ELF-1 (cell line): ENCODE measurements around the gene ERCC4.

ENCODE experiments used
- DNase-seq: peaks from one replicate; pipeline ENCODE4 v3.0.0-alpha.2; 2016; ENCODE audit warnings: low read depth, low spot score

ERCC4 gene

DNA sequence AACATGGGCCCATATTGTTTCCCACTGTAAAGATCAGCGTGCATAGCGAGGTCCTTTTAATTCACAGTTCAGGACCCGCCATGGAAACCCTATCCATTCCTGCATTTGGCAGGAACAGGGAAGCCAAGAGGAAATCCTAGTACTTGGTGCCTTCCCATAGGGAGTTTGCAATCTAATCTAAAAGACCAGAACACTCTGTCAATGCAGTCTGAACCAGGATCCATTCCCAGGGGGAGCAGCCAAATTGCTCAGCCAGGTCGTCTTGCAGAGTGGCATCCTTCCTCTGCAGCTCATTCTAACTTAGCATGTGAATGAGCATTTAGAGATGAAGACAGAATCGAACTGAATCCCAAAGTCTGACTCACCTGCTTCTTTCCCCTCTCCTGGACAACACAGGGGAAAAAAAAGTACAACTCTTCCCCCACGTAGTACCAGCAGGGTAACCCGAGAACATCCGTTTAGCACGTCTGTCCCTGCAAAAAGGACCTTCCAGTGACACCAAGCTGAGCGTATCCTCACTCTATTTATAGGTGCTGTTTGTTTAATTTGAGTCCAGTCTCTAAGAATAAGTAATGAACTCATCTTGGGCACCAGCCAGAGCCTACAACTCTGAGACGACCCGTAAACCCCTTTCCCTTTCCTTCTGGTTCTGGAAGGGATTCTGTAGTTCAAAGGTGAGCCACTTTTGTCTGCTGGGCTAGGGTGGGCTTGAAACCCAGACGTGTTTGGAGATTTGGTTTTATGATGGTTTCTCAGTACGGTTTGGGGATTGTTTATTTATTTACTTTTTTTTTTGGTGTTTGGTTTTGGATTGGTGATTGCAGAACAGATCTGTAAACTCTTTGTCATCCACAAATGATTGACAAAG lies 74.5 kb downstream of the ERCC4 start:
- DNase-seq, result no peak

DNA sequence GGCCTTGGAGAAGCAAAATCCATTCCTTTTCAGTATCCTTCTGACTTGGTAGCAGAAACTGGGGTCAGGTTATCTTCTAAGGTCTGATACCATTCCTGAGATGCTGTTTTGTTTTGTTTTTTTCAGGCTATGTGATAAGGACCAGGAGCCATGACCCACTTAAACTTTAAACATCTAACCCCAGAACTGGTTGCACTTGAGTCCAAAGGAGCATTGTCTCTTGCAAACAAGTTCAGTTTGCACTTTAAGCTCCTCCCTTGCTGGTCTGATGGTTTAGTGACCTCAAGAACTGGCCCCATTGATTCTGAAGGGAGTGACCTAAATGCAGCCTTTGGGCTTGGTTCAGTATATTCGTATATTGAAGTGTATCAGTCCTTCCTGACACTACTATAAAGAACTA lies 75.2 kb downstream of the ERCC4 start:
- no peak for DNase-seq

DNA sequence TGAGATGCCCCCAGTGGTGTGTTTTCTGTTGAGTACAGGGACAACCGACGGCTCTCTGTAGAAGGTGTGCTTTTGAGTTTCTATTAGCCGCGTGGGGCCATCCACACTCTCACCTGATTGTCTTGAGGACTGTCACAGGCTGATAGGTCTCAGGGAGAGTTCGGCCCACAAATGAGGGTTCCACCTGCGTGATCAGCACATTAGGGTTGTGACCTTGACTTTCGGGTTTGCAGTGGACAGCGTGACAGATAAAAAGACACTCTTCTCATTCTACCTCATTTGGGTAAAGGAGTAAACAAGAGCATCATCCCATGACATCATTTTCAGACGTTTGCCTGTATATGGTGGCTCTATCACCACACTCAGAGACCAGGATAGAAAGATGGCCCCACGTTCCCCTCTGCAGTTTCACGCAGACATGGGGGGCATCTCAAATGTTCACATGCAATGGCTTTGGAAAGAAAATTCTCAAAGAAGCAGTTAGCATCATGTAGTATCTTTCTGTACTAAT lies 76.9 kb downstream of the ERCC4 start:
- DNase-seq, result no peak

DNA sequence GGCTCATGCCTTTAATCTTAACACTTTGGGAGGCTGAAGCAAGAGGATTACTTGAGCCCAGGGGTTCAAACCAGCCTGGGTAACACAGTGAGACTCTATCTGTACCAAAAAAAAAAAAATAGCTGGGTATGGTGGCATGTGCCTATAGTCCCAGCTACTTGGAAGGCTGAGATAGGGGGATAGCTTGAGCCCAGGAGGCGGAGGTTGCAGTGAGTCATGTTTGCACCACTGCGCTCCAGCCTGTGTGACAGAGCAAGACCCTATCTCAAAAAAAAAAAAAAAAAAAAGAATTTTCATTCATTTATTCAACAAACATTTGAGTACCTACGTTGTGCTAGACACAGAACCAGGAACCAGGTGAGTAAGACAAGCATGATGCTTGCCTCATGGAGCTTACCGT lies 77.6 kb downstream of the ERCC4 start:
- no peak for DNase-seq

DNA sequence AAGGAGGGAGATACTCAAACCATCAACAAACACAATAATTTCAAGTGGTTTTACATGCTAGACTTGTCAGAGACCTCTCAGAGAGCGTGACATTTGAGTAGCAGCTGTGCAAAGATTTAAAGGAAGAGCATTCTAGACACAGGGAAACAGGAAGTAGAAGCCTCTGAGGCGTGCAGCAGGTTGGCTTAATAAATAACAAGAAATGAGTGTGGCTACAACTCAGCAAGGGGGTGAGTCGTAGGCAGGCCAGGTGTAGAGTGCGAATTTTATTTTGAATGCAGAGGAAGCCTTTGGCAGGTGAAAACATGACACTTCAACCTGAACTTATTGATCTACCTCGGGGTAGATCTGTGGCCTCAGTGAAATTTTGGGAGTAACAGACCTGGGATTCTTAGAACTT lies 78.0 kb downstream of the ERCC4 start:
- no peak for DNase-seq

DNA sequence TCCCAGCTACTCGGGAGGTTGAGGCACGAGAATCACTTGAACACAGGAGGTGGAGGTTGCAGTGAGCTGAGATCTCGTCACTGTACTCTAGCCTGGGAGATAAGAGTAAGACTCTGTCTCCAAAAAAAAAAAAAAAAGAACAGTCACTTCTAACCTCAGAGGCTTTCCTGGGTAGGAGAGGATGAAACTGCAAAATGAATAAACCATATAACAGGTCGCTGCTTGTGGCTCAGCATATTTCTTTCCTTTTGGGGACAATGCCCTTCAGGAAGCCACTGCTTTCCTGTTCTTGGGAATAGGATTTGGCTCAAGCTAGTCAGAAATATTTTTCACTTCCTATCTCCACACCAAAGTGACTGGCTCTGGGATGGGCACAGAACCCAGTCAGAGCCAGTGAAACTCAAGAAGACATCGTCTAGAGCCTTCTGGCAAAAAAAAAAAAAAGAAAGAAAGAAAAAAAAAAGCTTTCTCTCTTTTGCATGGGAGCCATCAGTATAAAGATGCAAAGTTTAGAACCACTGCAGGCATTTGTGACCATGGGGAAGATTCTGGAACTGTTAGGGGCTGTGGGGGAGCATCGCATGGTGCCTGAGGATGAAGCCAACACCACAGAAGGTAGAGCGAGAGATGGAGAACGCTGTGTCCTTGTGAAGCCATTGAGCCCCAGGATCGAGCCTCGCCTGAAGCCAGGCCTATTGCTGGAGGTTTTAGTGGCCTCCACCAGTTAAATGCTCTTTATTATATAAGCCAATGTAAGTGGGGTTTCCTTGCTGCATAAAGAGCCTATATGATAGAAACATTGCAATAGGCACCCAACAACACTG lies 79.3 kb downstream of the ERCC4 start:
- DNase-seq, result no peak

DNA sequence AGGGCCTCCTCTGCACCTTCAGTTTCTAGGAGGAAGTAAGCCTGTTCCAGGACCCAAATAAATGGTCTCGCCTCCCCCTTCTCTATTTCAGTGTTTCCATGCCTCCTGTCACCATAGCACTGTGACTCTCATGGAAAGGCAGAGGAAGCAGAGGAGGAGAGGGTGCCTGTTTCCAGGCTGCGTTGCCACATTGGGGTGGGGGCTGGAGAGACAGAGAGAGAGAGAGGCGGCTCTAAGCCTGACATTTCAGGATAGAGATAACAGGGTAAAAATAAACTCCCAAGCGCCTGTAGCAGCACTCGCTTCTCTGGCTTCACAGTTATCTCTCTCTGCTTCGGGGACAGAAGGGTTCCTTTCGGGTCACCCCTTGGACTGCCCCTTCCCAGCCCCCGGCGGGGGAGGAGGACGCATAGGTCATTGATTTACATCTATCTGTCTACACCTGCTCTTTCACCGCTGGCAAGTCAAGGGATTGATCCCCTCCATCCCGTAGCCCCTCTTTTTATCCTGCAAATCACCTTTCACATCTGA lies 80.0 kb downstream of the ERCC4 start:
- DNase-seq, result no peak

DNA sequence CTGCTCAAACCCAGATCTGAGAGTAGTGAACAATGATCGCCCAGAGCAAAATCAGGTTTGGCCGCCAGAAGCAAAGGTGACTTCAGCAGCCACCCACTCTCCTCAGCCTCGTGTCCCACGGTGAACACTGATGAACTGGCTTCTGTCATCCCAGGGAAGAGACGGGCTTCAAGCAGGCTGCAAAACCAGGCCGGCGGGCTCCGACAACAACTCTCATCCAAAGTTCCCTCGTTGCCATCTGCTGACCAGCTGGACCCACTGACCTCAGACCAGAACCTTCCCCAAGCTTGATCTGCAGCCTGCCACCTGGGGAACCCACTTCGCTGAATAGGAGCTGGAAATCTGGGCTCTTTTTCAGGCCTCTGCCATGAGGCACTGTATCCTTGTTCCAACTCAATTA lies 81.6 kb downstream of the ERCC4 start:
- DNase-seq, result no peak
